ENCODE data around the gene METTL27.

DNA sequence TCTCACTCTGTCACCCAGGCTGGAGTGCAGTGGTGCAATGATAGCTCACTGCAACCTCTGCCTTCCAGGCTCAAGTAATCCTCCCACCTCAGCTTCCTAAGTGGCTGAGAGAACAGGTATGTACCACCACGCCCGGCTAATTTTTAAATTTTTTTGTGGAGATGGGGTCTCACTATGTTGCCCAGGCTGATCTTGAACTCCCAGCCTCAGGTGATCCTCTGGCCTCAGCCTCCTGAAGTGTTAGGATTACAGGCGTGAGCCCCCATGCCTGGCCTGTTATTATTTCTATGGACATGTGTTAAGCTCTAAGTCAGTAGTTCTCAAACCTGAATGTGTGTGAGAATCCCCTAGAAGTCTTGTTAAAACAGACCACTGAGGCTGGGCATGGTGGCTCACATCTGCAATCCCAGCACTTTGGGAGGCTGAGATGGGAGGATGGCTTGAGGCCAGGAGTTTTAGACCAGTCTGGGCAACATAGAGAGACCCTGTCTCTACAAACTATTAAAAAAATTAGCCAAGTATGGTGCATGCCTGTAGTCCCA is 43.2 kb upstream of the METTL27 start:
- TF ChIP-seq EZH2phosphoT487 (IDR thresholded peaks at IDR 0.05) (no peak), EZH2 (IDR thresholded peaks at IDR 0.05) (no peak)
- TF ChIP-seq, protein P1, sequence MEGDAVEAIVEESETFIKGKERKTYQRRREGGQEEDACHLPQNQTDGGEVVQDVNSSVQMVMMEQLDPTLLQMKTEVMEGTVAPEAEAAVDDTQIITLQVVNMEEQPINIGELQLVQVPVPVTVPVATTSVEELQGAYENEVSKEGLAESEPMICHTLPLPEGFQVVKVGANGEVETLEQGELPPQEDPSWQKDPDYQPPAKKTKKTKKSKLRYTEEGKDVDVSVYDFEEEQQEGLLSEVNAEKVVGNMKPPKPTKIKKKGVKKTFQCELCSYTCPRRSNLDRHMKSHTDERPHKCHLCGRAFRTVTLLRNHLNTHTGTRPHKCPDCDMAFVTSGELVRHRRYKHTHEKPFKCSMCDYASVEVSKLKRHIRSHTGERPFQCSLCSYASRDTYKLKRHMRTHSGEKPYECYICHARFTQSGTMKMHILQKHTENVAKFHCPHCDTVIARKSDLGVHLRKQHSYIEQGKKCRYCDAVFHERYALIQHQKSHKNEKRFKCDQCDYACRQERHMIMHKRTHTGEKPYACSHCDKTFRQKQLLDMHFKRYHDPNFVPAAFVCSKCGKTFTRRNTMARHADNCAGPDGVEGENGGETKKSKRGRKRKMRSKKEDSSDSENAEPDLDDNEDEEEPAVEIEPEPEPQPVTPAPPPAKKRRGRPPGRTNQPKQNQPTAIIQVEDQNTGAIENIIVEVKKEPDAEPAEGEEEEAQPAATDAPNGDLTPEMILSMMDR (IDR thresholded peaks at IDR 0.05), result no peak

Measured in neural progenitor cell (in vitro differentiated cells).